Measurements from ENCODE around the gene CDK13. TPM values are rescaled to one million over a fixed set of nuclear protein-coding genes. Genes with fewer than 3 reads are reported as not detected.

The CDK13 gene
- total RNA-seq, 1 donor from 2014 or later: 50.3 TPM

GRCh38 chr7:39958038-39958437 is 8.0 kb downstream of the CDK13 start:
- FAIRE-seq: no peak
- no peak for DNase-seq (ENCODE audit: low read depth)
- Histone ChIP-seq H3K4me3 (ENCODE audit: low read depth, low read length) (no peak overlapping the region), H3K27me3 (ENCODE audit: control insufficient read depth, insufficient read depth, low read length) (no peaks in the 10 kb centered on the region), H3K36me3 (ENCODE audit: control insufficient read depth, insufficient read depth, low read length) (peaks cover 3% of the 10 kb centered on the region)
- no peak for TF ChIP-seq CTCF (IDR thresholded peaks at IDR 0.05; ENCODE audit: insufficient read depth, low read length, severe bottlenecking)

GRCh38 chr7:39967406-39968161 is 17.5 kb downstream of the CDK13 start:
- H3K36me3 ChIP-seq (ENCODE audit: control insufficient read depth, insufficient read depth, low read length): no peaks in the 10 kb centered on the region
- H3K4me3 ChIP-seq (ENCODE audit: low read depth, low read length): no peak overlapping the region
- FAIRE-seq: no peak
- H3K27me3 ChIP-seq (ENCODE audit: control insufficient read depth, insufficient read depth, low read length): no peaks in the 10 kb centered on the region
- DNase-seq (ENCODE audit: low read depth): no peak
- TF ChIP-seq CTCF (IDR thresholded peaks at IDR 0.05; ENCODE audit: insufficient read depth, low read length, severe bottlenecking): no peak

- no peak for TF ChIP-seq CTCF (IDR thresholded peaks at IDR 0.05; ENCODE audit: insufficient read depth, low read length, severe bottlenecking)
- no peaks in the 10 kb centered on the region for H3K36me3 ChIP-seq (ENCODE audit: control insufficient read depth, insufficient read depth, low read length)
- no peak for FAIRE-seq
- no peak overlapping the region for H3K4me3 ChIP-seq (ENCODE audit: low read depth, low read length)
- peak; percentile 7 for DNase-seq (ENCODE audit: low read depth)
- H3K27me3 ChIP-seq (ENCODE audit: control insufficient read depth, insufficient read depth, low read length): no peaks in the 10 kb centered on the region
These were observed 19.4 kb downstream of the CDK13 start for GRCh38 chr7:39969431-39969830.

GRCh38 chr7:39971924-39972323 is 21.9 kb downstream of the CDK13 start:
- no peak for TF ChIP-seq CTCF (IDR thresholded peaks at IDR 0.05; ENCODE audit: insufficient read depth, low read length, severe bottlenecking)
- Histone ChIP-seq H3K4me3 (ENCODE audit: low read depth, low read length) (no peak overlapping the region), H3K36me3 (ENCODE audit: control insufficient read depth, insufficient read depth, low read length) (no peaks in the 10 kb centered on the region), H3K27me3 (ENCODE audit: control insufficient read depth, insufficient read depth, low read length) (no peaks in the 10 kb centered on the region)
- DNase-seq (ENCODE audit: low read depth) (no peak), FAIRE-seq (no peak)

- no peak for FAIRE-seq
- DNase-seq (ENCODE audit: low read depth): no peak
- Histone ChIP-seq H3K4me3 (ENCODE audit: low read depth, low read length) (no peak overlapping the region), H3K27me3 (ENCODE audit: control insufficient read depth, insufficient read depth, low read length) (no peaks in the 10 kb centered on the region), H3K36me3 (ENCODE audit: control insufficient read depth, insufficient read depth, low read length) (no peaks in the 10 kb centered on the region)
- no peak for TF ChIP-seq CTCF (IDR thresholded peaks at IDR 0.05; ENCODE audit: insufficient read depth, low read length, severe bottlenecking)
These were observed 23.7 kb downstream of the CDK13 start for GRCh38 chr7:39973801-39974200.
